ENCODE data around the gene RTEL1.

DNA sequence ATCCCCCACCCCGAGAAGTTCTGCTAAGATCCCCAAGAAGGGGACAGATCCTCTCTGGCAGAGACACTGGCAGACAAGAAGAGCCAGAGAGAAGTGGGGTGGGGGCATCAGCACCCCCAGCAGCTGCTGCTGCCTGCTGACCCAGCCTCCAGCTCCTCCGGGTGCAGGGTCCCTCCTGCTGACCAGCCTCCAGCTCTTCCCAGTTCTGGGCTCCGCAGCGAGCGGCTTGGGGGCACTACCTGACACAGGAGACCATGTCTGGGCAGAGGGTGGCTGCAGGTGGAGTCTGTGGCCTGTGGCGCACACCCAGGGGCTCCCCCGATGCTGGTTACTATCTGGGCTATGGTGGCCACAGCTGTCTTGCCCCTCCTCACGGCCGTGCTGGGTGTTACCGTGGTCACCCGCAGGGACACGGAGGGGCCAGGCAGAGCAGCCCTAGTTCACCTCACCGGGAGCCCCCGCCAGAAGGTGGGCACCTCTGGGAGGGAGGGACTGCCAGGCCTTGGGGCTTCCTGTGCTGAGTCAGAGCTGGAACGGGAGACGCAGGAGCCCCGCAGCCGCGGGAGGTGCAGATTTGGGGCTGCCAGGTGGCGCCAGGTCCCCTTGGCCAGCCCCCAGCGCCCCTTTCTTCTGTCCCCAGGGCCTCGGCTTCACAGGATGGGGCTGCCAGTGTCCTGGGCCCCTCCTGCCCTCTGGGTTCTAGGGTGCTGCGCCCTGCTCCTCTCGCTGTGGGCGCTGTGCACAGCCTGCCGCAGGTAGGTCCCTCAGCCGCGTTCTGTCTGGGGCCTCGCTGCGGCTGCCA, 79.0 kb downstream of the RTEL1 start:
- no peak for TF ChIP-seq CTCF (IDR thresholded peaks at IDR 0.05)
- TF ChIP-seq POLR2A (IDR thresholded peaks at IDR 0.05), result no peak

Measured in gastroesophageal sphincter (tissue), 3 donors.